K562 (cell line): ENCODE results near the gene HAUS5. TPM values are rescaled to one million over a fixed set of nuclear protein-coding genes. Genes with fewer than 3 reads are reported as not detected.
A peak's percentile ranks its signal among the peaks of the same experiment; 100 is the strongest.

Experiments used
- DACH1 ChIP-seq: fragments of 450-650 bp; IDR thresholded peaks from 2 replicates; pipeline ENCODE4 v1.6.1; 2018; ENCODE audit not compliant: partially characterized antibody
- FIP1L1 ChIP-seq: fragments of 200-400 bp; formaldehyde crosslinking; IDR thresholded peaks from 2 replicates; pipeline ENCODE4 v1.6.1; 2018; ENCODE audit warnings: mild to moderate bottlenecking, low read depth, low read length; ENCODE audit not compliant: poor library complexity, severe bottlenecking
- KLF16 ChIP-seq: IDR thresholded peaks from 2 replicates; pipeline ENCODE4 v1.6.1; 2016; ENCODE audit warnings: antibody characterized with exemption
- L3MBTL2 ChIP-seq: fragments of 450-650 bp; IDR thresholded peaks from 2 replicates; pipeline ENCODE4 v1.6.1; 2016; ENCODE audit warnings: mild to moderate bottlenecking, moderate library complexity
- SP1 ChIP-seq: sonication (generic); formaldehyde crosslinking; IDR thresholded peaks from 2 replicates; pipeline ENCODE4 v1.8.1; 2022; ENCODE audit warnings: mild to moderate bottlenecking, missing genetic modification reagents
- SP2 ChIP-seq: IDR thresholded peaks from 2 replicates; pipeline ENCODE4 v1.6.1; 2011; ENCODE audit warnings: mild to moderate bottlenecking, low read depth, low read length, moderate library complexity; ENCODE audit not compliant: poor library complexity, severe bottlenecking; ENCODE audit errors: extremely low read depth
- TAF15 ChIP-seq: fragments of 200-400 bp; formaldehyde crosslinking; IDR thresholded peaks from 2 replicates; pipeline ENCODE4 v1.6.1; 2017; ENCODE audit warnings: mild to moderate bottlenecking, low read depth, low read length, moderate library complexity
- TAF9B ChIP-seq: fragments of 450-650 bp; IDR thresholded peaks from 2 replicates; pipeline ENCODE4 v1.6.1; 2018; ENCODE audit warnings: mild to moderate bottlenecking; ENCODE audit not compliant: partially characterized antibody
- ZBTB8A ChIP-seq: fragments of 450-650 bp; IDR thresholded peaks from 2 replicates; pipeline ENCODE4 v1.6.1; 2018; ENCODE audit warnings: mild to moderate bottlenecking, moderate library complexity; ENCODE audit not compliant: partially characterized antibody
- ZNF197 ChIP-seq: fragments of 200-800 bp; sonication (Bioruptor generic); IDR thresholded peaks from 2 replicates; pipeline ENCODE4 v1.6.1; 2016; ENCODE audit warnings: low read depth, missing genetic modification characterization, missing compliant biosample characterization
- ZNF445 ChIP-seq: fragments of 250-450 bp; sonication (Bioruptor Pico); IDR thresholded peaks from 2 replicates; pipeline ENCODE4 v1.4.0; 2020; ENCODE audit warnings: low read depth, mild to moderate bottlenecking, moderate library complexity
- ZSCAN29 ChIP-seq: fragments of 450-650 bp; IDR thresholded peaks from 2 replicates; pipeline ENCODE4 v1.6.1; 2017
- polyA plus RNA-seq, 8 experiments: library from polyadenylated mRNA; depleted of rRNA in 4 of 8; stranded (reverse) in 5 of 8; unstranded in 3 of 8; fragments of >200 nt; fragmentation: Nextera tagmentation in 2 of 8; fragmentation: Illumina TruSeq in 1 of 8; extraction: Ambion mirVana in 2 of 8; extraction: Trizol in 1 of 8; gene quantifications; 2 replicates each; pipeline versions ENCODE4 v1.2.1 to v1.2.3, GENCODE V29; 2011 to 2014; ENCODE audit warnings: inconsistent platforms in 1 of 8, missing spikeins in 1 of 8
- total RNA-seq, 7 experiments: library from RNA; depleted of rRNA in 6 of 7; stranded (reverse); fragments of >200 nt in 6 of 7; fragmentation: Illumina TruSeq in 2 of 7; extraction: Trizol in 2 of 7; gene quantifications; 2 replicates each; pipeline versions ENCODE4 v1.2.1 to v1.2.3, GENCODE V29; 2011 to 2021; ENCODE audit warnings: low replicate concordance in 1 of 7
- TF ChIP-seq, protein P1 (sequence below): fragments of 450-650 bp; formaldehyde crosslinking; IDR thresholded peaks from 2 replicates; pipeline ENCODE4 v1.4.0; 2022; ENCODE audit warnings: missing genetic modification characterization
- TF ChIP-seq, protein P2 (sequence below): fragments of 450-650 bp; IDR thresholded peaks from 2 replicates; pipeline ENCODE4 v1.6.1; 2017; ENCODE audit warnings: antibody characterized with exemption, mild to moderate bottlenecking
- TF ChIP-seq, protein P3 (sequence below), 2 experiments: fragments of 450-650 bp; IDR thresholded peaks; 2 replicates each; pipeline ENCODE4 v1.6.1; 2016
- TF ChIP-seq, protein P4 (sequence below): fragments of 250-450 bp; sonication (Bioruptor Pico); IDR thresholded peaks from 2 replicates; pipeline ENCODE4 v1.9.0; 2021; ENCODE audit warnings: mild to moderate bottlenecking, inconsistent platforms
- TF ChIP-seq, protein P5 (sequence below): fragments of 250-450 bp; sonication (Bioruptor Pico); IDR thresholded peaks from 2 replicates; pipeline ENCODE4 v1.9.0; 2021; ENCODE audit warnings: mild to moderate bottlenecking

Gene HAUS5
- total and polyA plus RNA-seq, 9 of the 15 experiments (the other 6 are each of a cell fraction or from before 2014, with no cell fraction given), result 3.5 to 41.3 (median 14.2) TPM

DNA sequence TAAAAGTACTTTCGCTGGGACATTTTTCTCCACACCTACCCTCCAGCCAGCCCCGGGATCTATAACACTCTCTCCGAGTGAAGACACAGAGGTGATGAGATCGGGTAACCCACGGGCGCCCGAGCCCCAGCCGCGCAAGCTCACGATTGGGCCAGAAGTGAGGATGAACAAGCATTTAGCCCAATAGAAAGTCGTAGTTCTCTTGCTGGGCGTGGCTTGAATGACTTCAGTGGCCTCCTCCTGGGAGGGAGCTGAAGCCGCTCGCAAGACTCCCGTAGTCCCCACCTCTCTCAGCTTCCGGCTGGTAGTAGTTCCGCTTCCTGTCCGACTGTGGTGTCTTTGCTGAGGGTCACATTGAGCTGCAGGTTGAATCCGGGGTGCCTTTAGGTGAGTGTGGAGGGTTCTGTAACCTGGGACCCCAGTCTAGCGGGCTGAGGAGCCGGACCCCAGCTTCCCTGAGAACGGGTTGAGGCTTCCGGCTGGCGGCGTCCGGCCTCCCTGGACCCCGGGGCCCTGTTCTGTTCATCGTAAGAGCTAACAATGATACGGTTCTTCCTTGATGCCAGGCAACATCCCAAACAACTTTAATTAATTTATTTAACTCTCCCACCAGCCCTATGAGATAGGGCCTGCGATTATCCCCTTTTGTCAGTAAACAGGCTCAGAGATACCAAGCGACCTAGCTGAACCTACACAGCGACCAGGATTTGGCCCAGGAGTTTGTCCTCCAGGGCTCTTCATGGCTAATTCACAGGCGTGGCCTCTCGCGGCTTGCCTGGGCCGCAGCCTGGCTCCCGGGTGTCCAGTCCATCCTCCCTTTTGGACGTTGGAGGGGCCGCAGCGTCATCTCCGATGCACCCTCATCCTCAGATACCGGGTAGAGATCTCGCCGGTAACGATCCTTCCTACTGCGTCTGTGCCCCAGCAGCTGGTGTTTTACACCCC, 35.8 kb downstream of the HAUS5 start, which contains the start of gene COX6B1 (continued):
- TF ChIP-seq DACH1 (no peak), FIP1L1 (no peak), L3MBTL2 (peak; percentile 44; the same call in 1 of the 2 replicates), TAF15 (no peak), SP2 (peak; percentile 77), ZNF445 (no peak), ZBTB8A (no peak), ZSCAN29 (no peak), SP1 (CRISPR knock-in tag) (peak; percentile 80), KLF16 (no peak), TAF9B (no peak), ZNF197 (CRISPR knock-in tag) (no peak)
- TF ChIP-seq, protein P1, sequence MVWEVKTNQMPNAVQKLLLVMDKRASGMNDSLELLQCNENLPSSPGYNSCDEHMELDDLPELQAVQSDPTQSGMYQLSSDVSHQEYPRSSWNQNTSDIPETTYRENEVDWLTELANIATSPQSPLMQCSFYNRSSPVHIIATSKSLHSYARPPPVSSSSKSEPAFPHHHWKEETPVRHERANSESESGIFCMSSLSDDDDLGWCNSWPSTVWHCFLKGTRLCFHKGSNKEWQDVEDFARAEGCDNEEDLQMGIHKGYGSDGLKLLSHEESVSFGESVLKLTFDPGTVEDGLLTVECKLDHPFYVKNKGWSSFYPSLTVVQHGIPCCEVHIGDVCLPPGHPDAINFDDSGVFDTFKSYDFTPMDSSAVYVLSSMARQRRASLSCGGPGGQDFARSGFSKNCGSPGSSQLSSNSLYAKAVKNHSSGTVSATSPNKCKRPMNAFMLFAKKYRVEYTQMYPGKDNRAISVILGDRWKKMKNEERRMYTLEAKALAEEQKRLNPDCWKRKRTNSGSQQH (CRISPR knock-in tag), result peak; percentile 35; the same call in 1 of the 2 replicates
- TF ChIP-seq, protein P2, sequence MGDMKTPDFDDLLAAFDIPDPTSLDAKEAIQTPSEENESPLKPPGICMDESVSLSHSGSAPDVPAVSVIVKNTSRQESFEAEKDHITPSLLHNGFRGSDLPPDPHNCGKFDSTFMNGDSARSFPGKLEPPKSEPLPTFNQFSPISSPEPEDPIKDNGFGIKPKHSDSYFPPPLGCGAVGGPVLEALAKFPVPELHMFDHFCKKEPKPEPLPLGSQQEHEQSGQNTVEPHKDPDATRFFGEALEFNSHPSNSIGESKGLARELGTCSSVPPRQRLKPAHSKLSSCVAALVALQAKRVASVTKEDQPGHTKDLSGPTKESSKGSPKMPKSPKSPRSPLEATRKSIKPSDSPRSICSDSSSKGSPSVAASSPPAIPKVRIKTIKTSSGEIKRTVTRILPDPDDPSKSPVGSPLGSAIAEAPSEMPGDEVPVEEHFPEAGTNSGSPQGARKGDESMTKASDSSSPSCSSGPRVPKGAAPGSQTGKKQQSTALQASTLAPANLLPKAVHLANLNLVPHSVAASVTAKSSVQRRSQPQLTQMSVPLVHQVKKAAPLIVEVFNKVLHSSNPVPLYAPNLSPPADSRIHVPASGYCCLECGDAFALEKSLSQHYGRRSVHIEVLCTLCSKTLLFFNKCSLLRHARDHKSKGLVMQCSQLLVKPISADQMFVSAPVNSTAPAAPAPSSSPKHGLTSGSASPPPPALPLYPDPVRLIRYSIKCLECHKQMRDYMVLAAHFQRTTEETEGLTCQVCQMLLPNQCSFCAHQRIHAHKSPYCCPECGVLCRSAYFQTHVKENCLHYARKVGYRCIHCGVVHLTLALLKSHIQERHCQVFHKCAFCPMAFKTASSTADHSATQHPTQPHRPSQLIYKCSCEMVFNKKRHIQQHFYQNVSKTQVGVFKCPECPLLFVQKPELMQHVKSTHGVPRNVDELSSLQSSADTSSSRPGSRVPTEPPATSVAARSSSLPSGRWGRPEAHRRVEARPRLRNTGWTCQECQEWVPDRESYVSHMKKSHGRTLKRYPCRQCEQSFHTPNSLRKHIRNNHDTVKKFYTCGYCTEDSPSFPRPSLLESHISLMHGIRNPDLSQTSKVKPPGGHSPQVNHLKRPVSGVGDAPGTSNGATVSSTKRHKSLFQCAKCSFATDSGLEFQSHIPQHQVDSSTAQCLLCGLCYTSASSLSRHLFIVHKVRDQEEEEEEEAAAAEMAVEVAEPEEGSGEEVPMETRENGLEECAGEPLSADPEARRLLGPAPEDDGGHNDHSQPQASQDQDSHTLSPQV, result no peak
- TF ChIP-seq, protein P3, sequence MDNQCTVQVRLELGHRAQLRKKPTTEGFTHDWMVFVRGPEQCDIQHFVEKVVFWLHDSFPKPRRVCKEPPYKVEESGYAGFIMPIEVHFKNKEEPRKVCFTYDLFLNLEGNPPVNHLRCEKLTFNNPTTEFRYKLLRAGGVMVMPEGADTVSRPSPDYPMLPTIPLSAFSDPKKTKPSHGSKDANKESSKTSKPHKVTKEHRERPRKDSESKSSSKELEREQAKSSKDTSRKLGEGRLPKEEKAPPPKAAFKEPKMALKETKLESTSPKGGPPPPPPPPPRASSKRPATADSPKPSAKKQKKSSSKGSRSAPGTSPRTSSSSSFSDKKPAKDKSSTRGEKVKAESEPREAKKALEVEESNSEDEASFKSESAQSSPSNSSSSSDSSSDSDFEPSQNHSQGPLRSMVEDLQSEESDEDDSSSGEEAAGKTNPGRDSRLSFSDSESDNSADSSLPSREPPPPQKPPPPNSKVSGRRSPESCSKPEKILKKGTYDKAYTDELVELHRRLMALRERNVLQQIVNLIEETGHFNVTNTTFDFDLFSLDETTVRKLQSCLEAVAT (IDR thresholded peaks at IDR 0.05), result no peak
- TF ChIP-seq, protein P4, sequence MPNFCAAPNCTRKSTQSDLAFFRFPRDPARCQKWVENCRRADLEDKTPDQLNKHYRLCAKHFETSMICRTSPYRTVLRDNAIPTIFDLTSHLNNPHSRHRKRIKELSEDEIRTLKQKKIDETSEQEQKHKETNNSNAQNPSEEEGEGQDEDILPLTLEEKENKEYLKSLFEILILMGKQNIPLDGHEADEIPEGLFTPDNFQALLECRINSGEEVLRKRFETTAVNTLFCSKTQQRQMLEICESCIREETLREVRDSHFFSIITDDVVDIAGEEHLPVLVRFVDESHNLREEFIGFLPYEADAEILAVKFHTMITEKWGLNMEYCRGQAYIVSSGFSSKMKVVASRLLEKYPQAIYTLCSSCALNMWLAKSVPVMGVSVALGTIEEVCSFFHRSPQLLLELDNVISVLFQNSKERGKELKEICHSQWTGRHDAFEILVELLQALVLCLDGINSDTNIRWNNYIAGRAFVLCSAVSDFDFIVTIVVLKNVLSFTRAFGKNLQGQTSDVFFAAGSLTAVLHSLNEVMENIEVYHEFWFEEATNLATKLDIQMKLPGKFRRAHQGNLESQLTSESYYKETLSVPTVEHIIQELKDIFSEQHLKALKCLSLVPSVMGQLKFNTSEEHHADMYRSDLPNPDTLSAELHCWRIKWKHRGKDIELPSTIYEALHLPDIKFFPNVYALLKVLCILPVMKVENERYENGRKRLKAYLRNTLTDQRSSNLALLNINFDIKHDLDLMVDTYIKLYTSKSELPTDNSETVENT (CRISPR knock-in tag), result peak; percentile 44; the same call in 1 of the 2 replicates
- TF ChIP-seq, protein P5, sequence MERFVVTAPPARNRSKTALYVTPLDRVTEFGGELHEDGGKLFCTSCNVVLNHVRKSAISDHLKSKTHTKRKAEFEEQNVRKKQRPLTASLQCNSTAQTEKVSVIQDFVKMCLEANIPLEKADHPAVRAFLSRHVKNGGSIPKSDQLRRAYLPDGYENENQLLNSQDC (CRISPR knock-in tag), result no peak
